Cardiac muscle cell (in vitro differentiated cells and primary cell): ENCODE data around the gene EMC10. TPM values are rescaled to one million over a fixed set of nuclear protein-coding genes. Genes with fewer than 3 reads are reported as not detected.

Experiments
- DNase-seq, 2 donors: peaks; one replicate each; pipeline versions ENCODE4 v3.0.0 to v3.0.0-alpha.2; 2010 to 2017; ENCODE audit warnings: low read depth in 1 of 2, low spot score in 1 of 2
- H3K27ac ChIP-seq: fragments of 200-600 bp; sonication (generic); 2 replicates; pipeline ENCODE4 v1.5.1; 2016
- H3K27me3 ChIP-seq: fragments of 200-600 bp; sonication (generic); 2 replicates; pipeline ENCODE4 v1.6.0; 2016; ENCODE audit warnings: control low read depth
- H3K36me3 ChIP-seq: fragments of 200-600 bp; sonication (generic); 2 replicates; pipeline ENCODE4 v1.5.1; 2016; ENCODE audit warnings: control low read depth
- H3K4me1 ChIP-seq: fragments of 200-600 bp; sonication (generic); 2 replicates; pipeline ENCODE4 v1.8.1; 2017; ENCODE audit warnings: low read depth, mild to moderate bottlenecking, mixed run types
- H3K4me3 ChIP-seq: fragments of 200-600 bp; sonication (generic); 2 replicates; pipeline ENCODE4 v1.5.1; 2016; ENCODE audit warnings: mild to moderate bottlenecking
- H3K9me3 ChIP-seq: fragments of 200-600 bp; sonication (generic); 2 replicates; pipeline ENCODE4 v1.5.1; 2017; ENCODE audit warnings: low read depth, mild to moderate bottlenecking, control low read depth
- CTCF ChIP-seq: IDR thresholded peaks from 2 replicates; pipeline ENCODE4 v1.5.1; 2012; ENCODE audit warnings: low read depth, mild to moderate bottlenecking, low read length
- polyA plus RNA-seq: library from polyadenylated mRNA; unstranded; fragments of >200 nt; fragmentation: Nextera tagmentation; extraction: Ambion mirVana; gene quantifications from 2 replicates; pipeline ENCODE4 v1.2.1, GENCODE V29; 2016
- total RNA-seq: library from RNA; depleted of rRNA; stranded (reverse); fragments of >200 nt; gene quantifications from 2 replicates; pipeline ENCODE4 v1.2.3, GENCODE V29; 2016

EMC10 gene
- total and polyA plus RNA-seq, 2 experiments from 2014 or later, result 280 to 308 TPM

- Histone ChIP-seq H3K27ac (no peak overlapping the region), H3K4me1 (peaks cover 9% of the 10 kb centered on the region), H3K27me3 (no peaks in the 10 kb centered on the region), H3K9me3 (no peaks in the 10 kb centered on the region), H3K36me3 (no peaks in the 10 kb centered on the region), H3K4me3 (peak overlapping the region; percentile 58)
- DNase-seq, result peak; percentile 77 to 89
- TF ChIP-seq CTCF, result no peak
Observed at GRCh38 chr19:50431343-50432220, 44.7 kb upstream of the EMC10 start.

GRCh38 chr19:50432221-50433028 lies 43.9 kb upstream of the EMC10 start, which contains the start of gene MYBPC2:
MYBPC2 (plus strand) TSS chr19:50432892; CDS start chr19:50432954, 62 bp downstream.
- no peak for TF ChIP-seq CTCF
- H3K36me3 ChIP-seq, result no peaks in the 10 kb centered on the region
- H3K27me3 ChIP-seq, result no peaks in the 10 kb centered on the region
- H3K4me3 ChIP-seq, result peak within 1 kb of the TSS; percentile 58
- H3K27ac ChIP-seq, result no peak within 1 kb of the TSS
- DNase-seq, result peak; percentile 35 to 60
- no peaks in the 10 kb centered on the region for H3K9me3 ChIP-seq
- H3K4me1 ChIP-seq, result peaks cover 9% of the 10 kb centered on the region

- Histone ChIP-seq H3K36me3 (no peaks in the 10 kb centered on the region), H3K4me3 (no peak overlapping the region), H3K27ac (no peak overlapping the region), H3K27me3 (no peaks in the 10 kb centered on the region), H3K9me3 (no peaks in the 10 kb centered on the region), H3K4me1 (peaks cover 9% of the 10 kb centered on the region)
- DNase-seq, result no peak
- TF ChIP-seq CTCF, result no peak
Observed at GRCh38 chr19:50433201-50434180, 42.8 kb upstream of the EMC10 start.

GRCh38 chr19:50434525-50434924 lies 41.8 kb upstream of the EMC10 start:
- no peak overlapping the region for H3K27ac ChIP-seq
- H3K27me3 ChIP-seq, result no peaks in the 10 kb centered on the region
- DNase-seq, result no peak
- no peak for TF ChIP-seq CTCF
- no peaks in the 10 kb centered on the region for H3K36me3 ChIP-seq
- H3K4me1 ChIP-seq, result peaks cover 4% of the 10 kb centered on the region
- no peak overlapping the region for H3K4me3 ChIP-seq
- H3K9me3 ChIP-seq, result no peaks in the 10 kb centered on the region

- no peaks in the 10 kb centered on the region for H3K9me3 ChIP-seq
- H3K4me3 ChIP-seq, result no peak overlapping the region
- H3K27me3 ChIP-seq, result no peaks in the 10 kb centered on the region
- TF ChIP-seq CTCF, result no peak
- H3K36me3 ChIP-seq, result no peaks in the 10 kb centered on the region
- H3K4me1 ChIP-seq, result peaks cover 4% of the 10 kb centered on the region
- no peak overlapping the region for H3K27ac ChIP-seq
- DNase-seq, result no peak
Observed at GRCh38 chr19:50435221-50435620, 41.1 kb upstream of the EMC10 start.
